ENCODE measurements around the gene MED20.

GRCh38 chr6:41885930-41886329 lies 35.0 kb downstream of the MED20 start:
- TF ChIP-seq POLR2A (IDR thresholded peaks at IDR 0.05) = no peak
- TF ChIP-seq, protein P1, sequence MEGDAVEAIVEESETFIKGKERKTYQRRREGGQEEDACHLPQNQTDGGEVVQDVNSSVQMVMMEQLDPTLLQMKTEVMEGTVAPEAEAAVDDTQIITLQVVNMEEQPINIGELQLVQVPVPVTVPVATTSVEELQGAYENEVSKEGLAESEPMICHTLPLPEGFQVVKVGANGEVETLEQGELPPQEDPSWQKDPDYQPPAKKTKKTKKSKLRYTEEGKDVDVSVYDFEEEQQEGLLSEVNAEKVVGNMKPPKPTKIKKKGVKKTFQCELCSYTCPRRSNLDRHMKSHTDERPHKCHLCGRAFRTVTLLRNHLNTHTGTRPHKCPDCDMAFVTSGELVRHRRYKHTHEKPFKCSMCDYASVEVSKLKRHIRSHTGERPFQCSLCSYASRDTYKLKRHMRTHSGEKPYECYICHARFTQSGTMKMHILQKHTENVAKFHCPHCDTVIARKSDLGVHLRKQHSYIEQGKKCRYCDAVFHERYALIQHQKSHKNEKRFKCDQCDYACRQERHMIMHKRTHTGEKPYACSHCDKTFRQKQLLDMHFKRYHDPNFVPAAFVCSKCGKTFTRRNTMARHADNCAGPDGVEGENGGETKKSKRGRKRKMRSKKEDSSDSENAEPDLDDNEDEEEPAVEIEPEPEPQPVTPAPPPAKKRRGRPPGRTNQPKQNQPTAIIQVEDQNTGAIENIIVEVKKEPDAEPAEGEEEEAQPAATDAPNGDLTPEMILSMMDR (IDR thresholded peaks at IDR 0.05) = no peak

Measured in testis (tissue), 2 donors.